Right lobe of liver (tissue), 4 donors: ENCODE results near the gene TRMT11.

Source experiments
- POLR2A ChIP-seq: fragments of 450-650 bp; IDR thresholded peaks from one replicate; pipeline ENCODE4 v1.6.1; 2017; ENCODE audit warnings: antibody characterized with exemption, mild to moderate bottlenecking
- TF ChIP-seq, protein P1 (sequence below), 4 donors: fragments of 200-600 bp in 3 of 4; fragments of 450-650 bp in 1 of 4; IDR thresholded peaks; one replicate each; pipeline versions ENCODE4 v1.5.1 to v1.8.0; 2016 to 2022; ENCODE audit warnings: antibody characterized with exemption in 4 of 4, mild to moderate bottlenecking in 2 of 4
- donor health status: DM: no; HTN: no; CAD: no.
- donor health status: DM: no; HTN: no; CAD: no.
- donor health status: DM: no; HTN: yes; CAD: no.

DNA sequence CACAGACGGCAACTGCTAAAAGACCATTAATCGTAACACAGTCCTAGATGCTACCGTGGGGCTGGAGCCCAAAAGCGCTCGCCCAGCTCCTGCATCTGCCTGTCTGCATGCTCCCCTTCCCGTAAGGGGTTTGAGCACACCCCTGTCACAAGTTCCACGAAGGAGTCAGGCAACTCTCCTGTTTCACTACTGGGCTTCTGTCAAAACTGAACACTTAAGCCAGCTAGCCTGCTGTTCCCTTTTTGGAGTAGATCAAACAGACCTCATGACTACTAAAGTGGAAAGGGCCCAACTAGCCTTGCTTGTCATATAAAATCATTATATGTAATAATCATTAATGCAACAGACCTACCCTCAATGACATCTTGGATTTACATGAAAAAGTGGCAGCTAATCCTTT is 61.3 kb downstream of the TRMT11 start:
- TF ChIP-seq, protein P1, sequence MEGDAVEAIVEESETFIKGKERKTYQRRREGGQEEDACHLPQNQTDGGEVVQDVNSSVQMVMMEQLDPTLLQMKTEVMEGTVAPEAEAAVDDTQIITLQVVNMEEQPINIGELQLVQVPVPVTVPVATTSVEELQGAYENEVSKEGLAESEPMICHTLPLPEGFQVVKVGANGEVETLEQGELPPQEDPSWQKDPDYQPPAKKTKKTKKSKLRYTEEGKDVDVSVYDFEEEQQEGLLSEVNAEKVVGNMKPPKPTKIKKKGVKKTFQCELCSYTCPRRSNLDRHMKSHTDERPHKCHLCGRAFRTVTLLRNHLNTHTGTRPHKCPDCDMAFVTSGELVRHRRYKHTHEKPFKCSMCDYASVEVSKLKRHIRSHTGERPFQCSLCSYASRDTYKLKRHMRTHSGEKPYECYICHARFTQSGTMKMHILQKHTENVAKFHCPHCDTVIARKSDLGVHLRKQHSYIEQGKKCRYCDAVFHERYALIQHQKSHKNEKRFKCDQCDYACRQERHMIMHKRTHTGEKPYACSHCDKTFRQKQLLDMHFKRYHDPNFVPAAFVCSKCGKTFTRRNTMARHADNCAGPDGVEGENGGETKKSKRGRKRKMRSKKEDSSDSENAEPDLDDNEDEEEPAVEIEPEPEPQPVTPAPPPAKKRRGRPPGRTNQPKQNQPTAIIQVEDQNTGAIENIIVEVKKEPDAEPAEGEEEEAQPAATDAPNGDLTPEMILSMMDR (IDR thresholded peaks at IDR 0.05), result no peak
- TF ChIP-seq POLR2A, result no peak
